GM23248 (cell line): ENCODE measurements around the gene PGBD2.
"Not testable (repeated sequence)": the region's sequence is repeated elsewhere in the genome, so short reads cannot be mapped to it uniquely, and the experiment has no call there.

Source experiments
- EZH2 ChIP-seq: fragments of 200-600 bp; sonication (generic); IDR thresholded peaks from 2 replicates; pipeline ENCODE4 v1.6.1; 2018; ENCODE audit warnings: antibody characterized with exemption, mild to moderate bottlenecking; ENCODE audit not compliant: insufficient read depth, poor library complexity, severe bottlenecking
- EZH2phosphoT487 ChIP-seq: fragments of 200-600 bp; sonication (generic); IDR thresholded peaks from 2 replicates; pipeline ENCODE4 v1.6.1; 2018; ENCODE audit warnings: antibody characterized with exemption, moderate library complexity, mild to moderate bottlenecking, low read depth; ENCODE audit not compliant: insufficient read depth

DNA sequence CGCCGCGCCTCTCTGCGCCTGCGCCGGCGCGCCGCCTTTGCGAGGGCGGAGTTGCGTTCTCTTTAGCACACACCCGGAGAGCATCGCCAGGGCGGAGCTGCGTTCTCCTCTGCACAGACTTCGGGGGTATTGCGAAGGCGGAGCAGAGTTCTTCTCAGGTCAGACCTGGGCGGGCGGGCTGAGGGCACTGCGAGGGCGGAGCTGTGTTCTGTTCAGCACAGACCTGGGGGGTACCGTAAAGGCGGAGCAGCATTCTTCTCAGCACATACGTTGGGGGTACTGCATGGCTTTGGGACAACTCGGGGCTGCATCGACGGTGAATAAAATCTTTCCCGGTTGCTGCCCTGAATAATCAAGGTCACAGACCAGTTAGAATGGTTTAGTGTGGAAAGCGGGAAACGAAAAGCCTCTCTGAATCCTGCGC lies 39.0 kb downstream of the PGBD2 start:
- TF ChIP-seq EZH2, EZH2phosphoT487: not testable (repeated sequence)
